Transverse colon (tissue), 3 donors: Measurements from ENCODE around the gene RGS3.

Source experiments
- CTCF ChIP-seq, 5 experiments: fragments of 200-600 bp in 3 of 5; fragments of 450-650 bp in 2 of 5; sonication (generic) in 3 of 5; IDR thresholded peaks; 1 replicate in 2 of 5; 2 replicates in 3 of 5; pipeline ENCODE4 v1.5.1; 2016 to 2017; ENCODE audit warnings: antibody characterized with exemption in 5 of 5, inconsistent platforms in 3 of 5, mild to moderate bottlenecking in 2 of 5, moderate library complexity in 1 of 5
- POLR2A ChIP-seq: fragments of 450-650 bp; IDR thresholded peaks from one replicate; pipeline ENCODE4 v1.6.1; 2016; ENCODE audit warnings: antibody characterized with exemption, mild to moderate bottlenecking, moderate library complexity

- TF ChIP-seq CTCF (IDR thresholded peaks at IDR 0.05), result no peak
- TF ChIP-seq POLR2A, result no peak
These were observed 51.2 kb downstream of the RGS3 start for GRCh38 chr9:113514748-113515147.
